HEK293T (cell line): ENCODE measurements around the gene PSMD3.

ENCODE experiments used
- ELF4 ChIP-seq: fragments of 450-650 bp; IDR thresholded peaks from 2 replicates; pipeline ENCODE4 v1.6.1; 2017; ENCODE audit warnings: antibody characterized with exemption
- FOXK2 ChIP-seq: fragments of 450-650 bp; IDR thresholded peaks from 2 replicates; pipeline ENCODE4 v1.6.1; 2016; ENCODE audit warnings: mild to moderate bottlenecking
- FOXM1 ChIP-seq: fragments of 450-650 bp; IDR thresholded peaks from 2 replicates; pipeline ENCODE4 v1.6.1; 2017; ENCODE audit warnings: mild to moderate bottlenecking, borderline replicate concordance
- NFRKB ChIP-seq: fragments of 450-650 bp; IDR thresholded peaks from 2 replicates; pipeline ENCODE4 v1.6.1; 2016; ENCODE audit warnings: mild to moderate bottlenecking, moderate library complexity
- TARDBP ChIP-seq: fragments of 450-650 bp; IDR thresholded peaks from 2 replicates; pipeline ENCODE4 v1.6.1; 2016
- TF ChIP-seq, protein P1 (sequence below): fragments of 450-650 bp; IDR thresholded peaks from 2 replicates; pipeline ENCODE4 v1.6.1; 2016

DNA sequence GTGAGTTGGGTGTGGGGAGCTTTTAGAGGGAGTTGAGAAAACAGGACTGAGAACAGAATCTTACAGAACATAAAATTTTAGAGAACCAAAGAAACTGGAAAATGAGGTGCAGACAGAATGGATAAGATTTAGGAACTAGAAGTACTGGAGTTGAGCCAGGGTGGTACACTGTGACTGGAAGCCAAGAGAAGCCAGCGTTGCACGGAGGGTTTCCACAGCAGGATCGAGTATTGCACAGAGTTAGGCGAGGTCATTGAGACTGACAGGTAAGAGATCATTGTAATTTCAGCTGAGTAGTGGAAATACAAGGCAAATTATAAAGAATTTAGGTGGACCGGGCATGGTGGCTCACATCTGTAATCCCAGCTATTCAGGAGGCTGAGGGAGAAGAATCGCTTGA lies 11.2 kb upstream of the PSMD3 start:
- no peak for TF ChIP-seq NFRKB
- TF ChIP-seq FOXM1: no peak
- TF ChIP-seq ELF4: no peak
- no peak for TF ChIP-seq TARDBP
- TF ChIP-seq, protein P1, sequence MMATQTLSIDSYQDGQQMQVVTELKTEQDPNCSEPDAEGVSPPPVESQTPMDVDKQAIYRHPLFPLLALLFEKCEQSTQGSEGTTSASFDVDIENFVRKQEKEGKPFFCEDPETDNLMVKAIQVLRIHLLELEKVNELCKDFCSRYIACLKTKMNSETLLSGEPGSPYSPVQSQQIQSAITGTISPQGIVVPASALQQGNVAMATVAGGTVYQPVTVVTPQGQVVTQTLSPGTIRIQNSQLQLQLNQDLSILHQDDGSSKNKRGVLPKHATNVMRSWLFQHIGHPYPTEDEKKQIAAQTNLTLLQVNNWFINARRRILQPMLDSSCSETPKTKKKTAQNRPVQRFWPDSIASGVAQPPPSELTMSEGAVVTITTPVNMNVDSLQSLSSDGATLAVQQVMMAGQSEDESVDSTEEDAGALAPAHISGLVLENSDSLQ: no peak
- no peak for TF ChIP-seq FOXK2
